Activated T-cell treated with anti-CD3 and anti-CD28 coated beads for 4 hours (primary cell): Measurements from ENCODE around the gene OARD1.

Experiments
- DNase-seq: peaks from one replicate; pipeline ENCODE4 v3.0.0-alpha.2; 2020

OARD1 gene

DNA sequence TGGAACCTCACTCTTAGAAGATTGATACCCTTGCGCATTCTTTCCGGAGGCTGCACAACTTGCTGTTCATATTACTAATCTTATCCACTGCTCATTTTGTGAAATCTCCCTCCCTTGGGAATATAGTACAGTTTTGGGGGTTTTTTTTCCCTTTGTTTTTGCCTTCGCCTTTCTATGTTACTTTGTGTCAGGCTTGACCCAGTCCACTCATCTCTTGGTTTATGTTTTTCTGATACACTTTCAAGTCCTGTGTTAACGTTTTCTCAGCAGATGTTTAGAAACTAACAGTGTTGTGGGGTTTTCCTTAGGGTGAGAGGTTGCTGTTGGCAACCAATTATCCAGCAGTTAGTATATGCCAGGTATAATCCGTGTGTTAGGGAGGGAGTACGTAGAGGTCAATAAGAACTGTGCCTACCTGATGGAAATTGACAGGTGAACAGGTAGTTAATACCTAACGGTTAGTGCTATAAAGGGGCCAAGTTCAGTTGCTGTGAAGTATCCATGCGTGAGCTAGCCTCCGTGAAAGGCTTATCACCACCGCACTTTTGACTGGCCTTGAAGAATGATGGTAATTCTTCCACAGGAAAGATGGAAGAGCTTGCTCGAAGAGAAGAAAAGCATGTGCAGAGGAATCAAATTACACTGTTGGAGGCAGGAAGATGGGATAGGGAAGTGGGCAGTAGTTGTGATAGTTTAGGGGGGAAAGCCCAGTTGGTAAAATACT lies 2.0 kb upstream of the OARD1 start:
- no peak for DNase-seq

DNA sequence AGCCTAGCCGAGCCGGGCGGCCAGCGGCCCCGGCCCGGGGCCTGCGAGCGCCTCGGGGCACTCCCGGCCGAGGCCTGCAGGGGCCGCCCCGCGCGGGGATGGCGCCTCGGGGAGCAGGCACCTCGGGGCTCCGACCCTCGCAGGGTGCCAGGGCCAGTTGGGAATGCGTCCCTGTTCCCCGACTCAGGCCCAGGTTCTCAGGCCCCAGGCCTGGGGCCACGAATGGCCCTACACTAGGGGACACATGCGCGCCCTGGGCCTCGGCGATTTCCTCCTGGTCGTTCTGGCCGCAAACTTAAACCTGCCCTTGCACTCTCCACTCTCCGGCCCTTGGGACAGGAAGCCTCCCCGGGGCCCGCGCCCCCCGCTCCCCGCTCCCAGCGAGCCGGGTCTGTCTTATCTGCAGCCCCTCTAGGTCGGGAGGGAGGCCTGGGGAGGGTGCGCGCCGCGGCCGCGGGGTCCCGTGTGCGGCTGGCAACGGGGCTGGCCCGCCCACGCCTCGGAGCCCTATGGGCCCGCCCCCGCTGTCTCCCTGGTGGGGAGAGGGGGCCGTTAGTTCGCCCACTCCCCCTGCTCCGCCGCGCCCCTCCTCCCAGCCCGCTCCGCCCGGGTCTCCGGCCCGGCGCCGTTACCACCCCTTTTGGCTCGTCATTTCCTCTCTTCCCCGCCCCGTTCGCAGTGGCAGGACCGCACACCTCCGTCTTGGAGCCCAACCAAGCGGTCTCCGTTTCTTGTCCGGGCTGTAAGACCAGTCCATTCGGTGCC lies 1.2 kb upstream of the OARD1 start:
- DNase-seq: peak; percentile 69

DNA sequence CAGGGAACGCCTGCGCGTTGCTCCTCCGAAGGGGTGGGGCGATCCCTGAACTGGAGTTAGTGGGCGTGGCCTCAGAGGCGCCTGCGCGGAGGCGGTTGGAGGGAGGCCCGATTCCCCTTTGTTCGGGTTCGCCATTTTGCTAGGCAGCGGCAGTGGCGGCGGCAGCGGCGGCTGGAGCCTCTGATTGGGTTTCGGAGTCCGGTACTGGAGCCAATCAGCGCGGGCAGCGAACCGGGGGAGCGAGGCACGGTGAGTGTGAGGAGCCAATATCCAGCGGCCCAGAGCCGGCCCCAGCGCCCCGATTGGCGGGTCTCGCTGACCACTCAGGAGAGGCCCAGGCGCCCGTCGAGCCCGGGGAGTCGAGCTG lies 663 bp upstream of the OARD1 start, which contains the start of gene NFYA:
TSS of gene NFYA (plus strand) at position 139 of the 367 bp plus-strand sequence. CDS start 6,116 bp downstream, outside the sequence.
- DNase-seq: no peak

- peak; percentile 48 for DNase-seq
These were observed 644 bp downstream of the OARD1 start for GRCh38 chr6:41071501-41071922.

- DNase-seq: peak; percentile 61
These were observed 5.3 kb downstream of the OARD1 start for GRCh38 chr6:41066867-41067304.

DNA sequence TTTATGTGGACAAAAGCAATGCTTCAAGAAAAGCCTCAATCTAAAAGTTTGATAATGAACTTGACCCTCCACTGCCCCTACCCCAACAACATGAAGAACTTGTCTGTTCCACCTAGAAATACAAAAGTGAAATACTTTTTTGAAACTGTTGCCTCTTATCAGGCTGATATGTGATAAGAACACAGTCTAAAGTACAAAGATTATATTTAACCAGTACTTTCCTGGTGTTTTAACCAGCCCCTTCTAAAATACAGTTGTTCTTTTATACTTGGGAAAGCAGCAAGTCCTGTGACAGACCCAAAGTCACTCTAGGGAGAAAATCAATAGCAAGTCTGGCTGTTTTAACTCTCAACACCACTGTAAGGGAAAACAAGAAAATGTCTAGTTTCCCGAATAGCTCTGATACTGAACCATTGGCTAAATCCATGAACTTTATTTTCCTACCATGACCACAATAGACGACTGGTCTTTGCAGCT lies 6.6 kb downstream of the OARD1 start:
- no peak for DNase-seq

- no peak for DNase-seq
These were observed 7.3 kb downstream of the OARD1 start for GRCh38 chr6:41064841-41065240.

DNA sequence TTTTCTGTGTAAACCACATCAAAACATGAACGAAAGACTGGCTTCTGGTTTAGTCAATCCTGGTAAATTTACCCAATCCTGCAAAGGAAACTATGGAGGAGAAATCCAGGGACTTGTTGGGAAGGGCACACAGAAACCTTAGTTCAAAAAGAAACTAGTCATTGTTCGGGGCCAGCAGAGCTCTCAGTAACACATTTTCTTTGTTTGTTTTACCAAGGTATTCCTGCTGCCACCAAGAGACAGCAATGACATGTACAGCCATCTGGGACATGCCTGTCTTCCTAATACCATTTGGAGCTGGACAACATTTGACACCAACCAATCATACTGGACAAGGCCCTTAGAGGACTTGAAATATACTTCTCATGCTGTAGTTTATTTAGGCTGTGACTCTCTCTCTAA lies 8.3 kb downstream of the OARD1 start:
- no peak for DNase-seq

DNA sequence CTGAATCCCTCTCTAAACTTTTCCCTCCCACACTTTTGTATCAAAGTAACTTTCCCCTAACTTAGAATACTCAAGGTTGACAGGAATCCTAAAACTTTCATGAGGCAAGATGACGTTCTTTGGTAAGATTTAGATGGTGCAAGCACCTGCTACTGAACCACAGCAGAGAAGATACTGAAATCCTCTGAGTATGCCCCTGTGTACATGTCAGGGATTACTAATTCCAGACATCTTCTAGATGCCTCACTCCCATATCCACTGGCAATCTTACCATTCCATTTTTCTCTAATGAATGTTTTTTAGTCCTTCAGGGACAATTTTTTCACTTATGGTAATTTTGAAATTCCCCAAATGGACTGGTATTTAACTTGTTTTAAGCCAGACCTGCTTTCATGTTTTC lies 10.1 kb downstream of the OARD1 start:
- no peak for DNase-seq

DNA sequence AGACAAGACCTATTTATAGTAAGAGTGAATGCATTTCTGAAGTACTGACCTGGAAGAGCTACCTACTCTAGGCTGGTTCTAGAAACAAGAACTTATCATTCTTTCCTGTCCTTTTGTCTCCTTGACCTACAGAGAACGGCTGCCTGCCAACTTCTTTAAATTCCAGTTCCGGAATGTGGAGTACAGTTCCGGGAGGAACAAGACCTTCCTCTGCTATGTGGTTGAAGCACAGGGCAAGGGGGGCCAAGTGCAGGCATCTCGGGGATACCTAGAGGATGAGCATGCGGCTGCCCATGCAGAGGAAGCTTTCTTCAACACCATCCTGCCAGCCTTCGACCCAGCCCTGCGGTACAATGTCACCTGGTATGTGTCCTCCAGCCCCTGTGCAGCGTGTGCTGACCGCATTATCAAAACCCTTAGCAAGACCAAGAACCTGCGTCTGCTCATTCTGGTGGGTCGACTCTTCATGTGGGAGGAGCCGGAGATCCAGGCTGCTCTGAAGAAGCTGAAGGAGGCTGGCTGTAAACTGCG lies 10.9 kb downstream of the OARD1 start:
- DNase-seq: no peak

GRCh38 chr6:41059556-41059955 lies 12.6 kb downstream of the OARD1 start:
- DNase-seq: no peak

GRCh38 chr6:41058783-41059181 lies 13.4 kb downstream of the OARD1 start:
- DNase-seq: no peak

DNA sequence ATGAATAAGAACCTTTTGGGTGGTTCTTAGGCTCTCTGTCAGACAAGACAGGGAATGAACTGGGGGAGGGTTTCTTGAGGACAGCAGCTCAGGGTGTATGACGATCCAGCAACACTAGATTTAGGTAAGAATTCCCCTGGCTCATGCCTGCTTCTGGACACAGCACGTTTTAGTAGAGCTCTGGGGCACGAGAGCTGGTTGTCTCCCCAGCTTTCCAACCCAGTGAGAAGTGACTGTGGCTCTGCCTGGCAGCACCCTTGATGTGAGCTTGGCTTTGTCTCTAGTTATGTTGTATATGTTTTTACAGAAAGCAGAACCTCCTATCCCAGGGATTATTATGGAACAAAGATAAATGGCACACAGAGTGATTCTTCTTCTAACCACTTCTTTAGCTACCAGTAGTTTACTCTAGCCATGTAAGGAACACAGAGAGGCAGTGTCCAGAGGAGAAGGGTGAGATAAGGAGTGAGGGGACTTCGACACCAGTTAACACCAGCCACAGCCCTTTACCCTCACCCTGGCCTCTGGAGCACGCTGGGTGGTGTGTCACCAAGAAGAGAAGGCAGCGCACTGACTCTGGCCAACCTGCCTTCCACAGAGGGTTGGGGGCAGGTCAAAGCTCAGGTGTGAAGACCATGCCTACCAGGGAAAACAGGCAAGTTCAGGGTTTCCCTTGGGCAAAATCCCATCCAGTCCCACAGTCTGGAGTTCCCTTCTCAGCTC lies 15.2 kb downstream of the OARD1 start:
- no peak for DNase-seq

- no peak for DNase-seq
These were observed 17.0 kb downstream of the OARD1 start for GRCh38 chr6:41055149-41055548.

GRCh38 chr6:41054511-41054910 lies 17.6 kb downstream of the OARD1 start:
- no peak for DNase-seq

DNA sequence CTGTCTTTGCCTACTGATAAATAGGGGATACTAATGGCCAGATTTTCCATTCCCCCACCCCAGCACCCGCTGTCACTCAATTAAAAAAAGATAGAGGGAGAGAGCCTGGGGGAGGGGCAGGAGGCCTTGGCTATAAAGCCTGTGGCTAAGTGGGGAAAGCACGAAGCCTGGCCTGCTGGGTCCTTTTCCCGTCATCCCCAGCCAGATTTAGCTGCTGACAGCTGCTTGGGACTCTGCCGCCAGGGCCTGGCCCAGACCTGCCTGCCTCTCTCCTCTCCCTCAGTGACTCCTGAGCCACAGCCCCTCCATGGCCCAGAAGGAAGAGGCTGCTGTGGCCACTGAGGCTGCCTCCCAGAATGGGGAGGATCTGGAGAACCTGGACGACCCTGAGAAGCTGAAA lies 19.1 kb downstream of the OARD1 start, which contains the start of gene APOBEC2:
TSS of gene APOBEC2 (plus strand) at position 162 of the 400 bp plus-strand sequence. CDS start at position 308, 146 bp downstream.
- no peak for DNase-seq

DNA sequence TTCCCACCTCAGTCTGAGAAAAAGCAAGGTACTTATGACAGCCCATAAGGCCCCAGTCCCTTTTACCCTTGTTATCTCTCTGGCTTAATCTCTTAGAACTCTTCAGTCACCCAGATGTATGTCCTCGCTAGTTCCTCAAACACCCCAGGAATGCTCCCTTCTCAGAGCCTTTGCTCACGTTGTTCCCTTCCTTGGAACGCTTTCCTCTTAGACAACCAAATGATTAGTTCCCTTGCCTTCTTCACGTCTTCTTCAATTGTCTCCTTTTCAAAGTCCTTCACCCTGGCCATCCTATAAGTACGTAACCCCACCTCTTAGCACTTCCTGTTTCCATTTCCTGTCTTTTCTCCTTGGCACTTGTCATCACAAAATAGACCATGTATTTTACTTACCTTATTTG lies 20.3 kb downstream of the OARD1 start:
- DNase-seq: no peak

GRCh38 chr6:41050536-41050935 lies 21.6 kb downstream of the OARD1 start:
- DNase-seq: no peak

DNA sequence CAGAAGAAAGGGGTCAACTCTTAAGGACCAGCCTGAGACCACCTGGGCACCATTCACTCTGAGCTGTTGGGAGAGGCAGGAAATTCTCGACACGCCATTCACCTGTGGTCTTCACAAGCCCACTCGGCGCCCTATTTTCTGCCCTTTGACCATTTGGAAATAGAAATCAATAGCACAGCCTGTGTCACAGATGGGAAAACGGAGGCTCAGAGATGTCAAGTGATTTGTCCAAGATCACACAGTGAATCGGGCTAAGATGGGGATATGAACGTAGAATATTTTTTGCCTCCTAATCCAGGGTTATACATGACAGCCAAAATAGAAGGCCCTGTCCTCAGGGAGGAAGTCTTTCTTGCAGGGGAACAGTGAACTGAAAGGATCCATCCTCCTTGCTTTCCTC lies 22.2 kb downstream of the OARD1 start:
- DNase-seq: no peak

GRCh38 chr6:41049521-41049920 lies 22.6 kb downstream of the OARD1 start:
- DNase-seq: no peak

DNA sequence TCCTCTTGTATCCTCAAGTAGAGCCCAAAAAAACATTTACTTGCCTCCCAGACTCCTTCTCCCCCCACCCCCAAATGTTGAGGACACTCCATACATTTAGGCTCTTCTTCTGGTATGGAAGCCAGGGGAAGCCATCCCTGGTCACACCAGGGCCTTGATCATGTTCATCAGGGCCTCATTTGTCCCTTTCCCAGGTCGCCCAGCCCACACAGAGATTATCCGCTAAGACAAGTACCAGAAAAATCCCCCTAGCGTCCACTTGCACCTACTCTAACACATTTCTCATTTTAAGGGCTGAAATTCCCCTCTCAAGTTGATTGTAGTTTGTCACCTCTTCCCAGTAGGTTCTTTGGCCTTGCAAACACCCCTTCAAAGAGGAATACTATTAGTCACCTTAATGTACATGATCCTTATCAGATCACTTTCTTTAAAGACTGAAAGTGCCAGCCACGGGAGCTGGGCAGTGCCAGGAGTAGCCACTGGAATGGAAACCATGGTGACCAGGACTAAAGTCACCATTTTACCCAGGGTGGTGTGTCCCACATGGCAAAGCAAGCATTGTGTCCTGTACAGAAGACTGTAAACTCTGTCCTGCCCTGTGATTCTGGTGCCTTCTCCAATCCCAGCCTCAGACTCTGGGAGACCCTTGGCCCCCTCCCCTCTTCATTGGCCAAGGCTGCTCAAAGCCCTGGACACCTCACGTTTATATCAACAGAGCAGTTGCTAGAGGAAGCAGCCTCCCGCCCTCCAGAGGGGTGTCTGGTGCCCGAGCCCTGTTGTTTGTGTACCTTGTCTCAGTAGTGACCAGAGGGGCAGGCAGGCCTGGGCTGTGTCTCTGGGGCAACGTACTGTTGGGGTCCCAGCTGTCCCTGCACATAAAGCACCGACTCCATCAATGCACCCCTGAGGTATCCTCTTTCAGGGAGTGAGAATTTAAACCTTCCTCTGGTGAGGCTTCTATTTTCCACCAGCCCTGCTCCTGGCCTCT lies 24.1 kb downstream of the OARD1 start:
- DNase-seq: no peak

DNA sequence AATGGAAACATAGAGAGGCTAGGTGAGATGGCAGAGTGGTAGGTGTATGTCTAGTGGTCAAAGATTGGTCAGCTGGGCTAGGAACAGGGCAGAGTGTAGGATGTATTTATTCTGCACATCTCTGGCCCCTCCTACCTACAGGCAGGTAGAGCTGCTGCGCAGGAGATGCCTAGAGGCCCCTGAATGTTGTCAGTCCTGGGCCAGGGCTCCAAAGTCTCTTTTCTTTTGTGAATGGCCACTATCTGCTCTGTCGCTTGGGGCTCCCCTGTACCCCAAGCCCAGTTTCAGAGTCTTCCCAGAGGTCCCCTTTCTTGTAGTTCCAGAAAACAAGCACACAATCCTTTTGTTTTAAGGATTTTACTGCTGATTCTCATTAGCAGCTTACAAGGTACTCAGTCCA lies 24.9 kb downstream of the OARD1 start:
- DNase-seq: no peak
